H1 (cell line): Measurements from ENCODE around the gene PAAF1. TPM values are rescaled to one million over a fixed set of nuclear protein-coding genes. Genes with fewer than 3 reads are reported as not detected.

Experiments used
- CTCF ChIA-PET: fragments of 300-600 bp; sonication (Branson Sonifier 250); formaldehyde crosslinking; loops from one replicate; lab custom pipeline; 2021; ENCODE audit not compliant: partially characterized antibody; lab: Charles Lee
- POLR2A ChIA-PET: fragments of 300-600 bp; sonication (Branson Sonifier 250); formaldehyde crosslinking; loops from one replicate; lab custom pipeline; 2021; ENCODE audit warnings: inconsistent platforms; ENCODE audit not compliant: partially characterized antibody; lab: Charles Lee
- DNase-seq, 2 experiments: peaks; one replicate each; pipeline versions ENCODE4 v3.0.0 to v3.0.0-alpha.2; 2010 to 2022; ENCODE audit warnings: low spot score in 2 of 2, low read depth in 1 of 2, mixed read lengths in 1 of 2
- FAIRE-seq: peaks from 2 replicates; lab custom pipeline; 2011; peaks lifted over from hg19 to GRCh38; lab: Jason Lieb, UNC
- H2AFZ ChIP-seq: 2 replicates; pipeline ENCODE4 v1.8.1; 2012; ENCODE audit warnings: low read length, inconsistent platforms
- H2AK5ac ChIP-seq: 2 replicates; pipeline ENCODE4 v1.6.1; 2013; ENCODE audit warnings: low read depth, low read length
- H2BK120ac ChIP-seq: replicated peaks from 2 replicates; pipeline ENCODE3; 2013; ENCODE audit warnings: low read depth, low read length, inconsistent platforms
- H2BK12ac ChIP-seq: 2 replicates; pipeline ENCODE4 v1.6.1; 2013; ENCODE audit warnings: low read depth, low read length
- H2BK15ac ChIP-seq: 2 replicates; pipeline ENCODE4 v1.6.1; 2013; ENCODE audit warnings: low read length
- H2BK20ac ChIP-seq: 2 replicates; pipeline ENCODE4 v1.6.1; 2013; ENCODE audit warnings: low read length
- H2BK5ac ChIP-seq: 2 replicates; pipeline ENCODE4 v1.6.1; 2013; ENCODE audit warnings: low read depth, low read length
- H3K14ac ChIP-seq: 2 replicates; pipeline ENCODE4 v1.6.1; 2013; ENCODE audit warnings: inconsistent platforms; ENCODE audit not compliant: insufficient read length
- H3K18ac ChIP-seq: 2 replicates; pipeline ENCODE4 v1.6.1; 2013; ENCODE audit warnings: low read length; ENCODE audit errors: extremely low read depth
- H3K23ac ChIP-seq: 2 replicates; pipeline ENCODE4 v1.6.1; 2013; ENCODE audit warnings: inconsistent platforms; ENCODE audit not compliant: insufficient read length
- H3K23me2 ChIP-seq: 2 replicates; pipeline ENCODE4 v1.6.1; 2013; ENCODE audit warnings: low read depth, low read length
- H3K27ac ChIP-seq: 2 replicates; pipeline ENCODE4 v1.6.1; 2011; ENCODE audit warnings: low read depth, low read length, inconsistent platforms
- H3K27me3 ChIP-seq, 4 experiments: replicated peaks in 1 of 4; 1 replicate in 1 of 4; 2 replicates in 3 of 4; pipeline versions ENCODE4 v1.6.1 to v1.8.1; 2011 to 2013; ENCODE audit warnings: low read length in 3 of 4, mild to moderate bottlenecking in 3 of 4, inconsistent platforms in 2 of 4, mixed read lengths in 2 of 4, moderate library complexity in 1 of 4; ENCODE audit not compliant: control insufficient read depth in 3 of 4, insufficient read depth in 3 of 4; ENCODE audit errors: extremely low read depth in 1 of 4
- H3K36me3 ChIP-seq, 4 experiments: 2 replicates each; pipeline versions ENCODE4 v1.6.1 to v1.8.1; 2011 to 2013; ENCODE audit warnings: mild to moderate bottlenecking in 4 of 4, low read length in 3 of 4, moderate library complexity in 2 of 4, control low read depth in 1 of 4, inconsistent platforms in 1 of 4; ENCODE audit not compliant: insufficient read depth in 4 of 4, control insufficient read depth in 2 of 4
- H3K4ac ChIP-seq: replicated peaks from 2 replicates; pipeline ENCODE3; 2013; ENCODE audit warnings: low read length, low read depth, mixed read lengths, inconsistent platforms; ENCODE audit not compliant: insufficient read length
- H3K4me1 ChIP-seq, 4 experiments: replicated peaks in 1 of 4; 1 replicate in 1 of 4; 2 replicates in 3 of 4; pipeline versions ENCODE4 v1.6.1 to v1.8.1; 2011 to 2013; ENCODE audit warnings: low read length in 3 of 4, inconsistent platforms in 2 of 4, mixed read lengths in 1 of 4; ENCODE audit not compliant: insufficient read depth in 4 of 4, control insufficient read depth in 3 of 4
- H3K4me2 ChIP-seq, 2 experiments: 2 replicates each; pipeline versions ENCODE4 v1.6.1 to v1.8.1; 2011 to 2013; ENCODE audit warnings: low read depth in 2 of 2, low read length in 2 of 2, control low read depth in 1 of 2, inconsistent platforms in 1 of 2, mild to moderate bottlenecking in 1 of 2; ENCODE audit not compliant: insufficient read depth in 1 of 2
- H3K4me3 ChIP-seq, 4 experiments: fragments of 200-600, 300-600 bp in 1 of 4; sonication (generic), shearing (Covaris generic), sonication (Bioruptor Twin) in 1 of 4; 2 replicates each; pipeline versions ENCODE4 v1.5.1 to v1.8.1; 2011 to 2016; ENCODE audit warnings: low read length in 4 of 4, low read depth in 3 of 4, control low read depth in 2 of 4, inconsistent platforms in 2 of 4, mild to moderate bottlenecking in 2 of 4, mixed read lengths in 1 of 4, moderate library complexity in 1 of 4; ENCODE audit not compliant: insufficient read depth in 2 of 4; ENCODE audit errors: extremely low read depth in 1 of 4
- H3K56ac ChIP-seq: replicated peaks from 2 replicates; pipeline ENCODE3; 2013; ENCODE audit warnings: low read depth, mild to moderate bottlenecking, mixed read lengths, low read length, inconsistent platforms; ENCODE audit not compliant: insufficient read length
- H3K79me1 ChIP-seq: 2 replicates; pipeline ENCODE4 v1.6.1; 2013; ENCODE audit warnings: low read depth, low read length, control low read depth
- H3K79me2 ChIP-seq, 2 experiments: 2 replicates each; pipeline versions ENCODE4 v1.6.1 to v1.8.1; 2012 to 2013; ENCODE audit warnings: low read length in 2 of 2, mild to moderate bottlenecking in 2 of 2, inconsistent platforms in 1 of 2; ENCODE audit not compliant: insufficient read depth in 2 of 2, control insufficient read depth in 1 of 2
- H3K9ac ChIP-seq, 4 experiments: replicated peaks in 1 of 4; 1 replicate in 1 of 4; 2 replicates in 3 of 4; pipeline versions ENCODE4 v1.6.1 to v1.8.1; 2011 to 2013; ENCODE audit warnings: low read depth in 3 of 4, low read length in 3 of 4, control low read depth in 2 of 4, mild to moderate bottlenecking in 2 of 4, moderate library complexity in 2 of 4, inconsistent platforms in 1 of 4; ENCODE audit errors: extremely low read depth in 1 of 4
- H3K9me3 ChIP-seq, 2 experiments: 2 replicates each; pipeline versions ENCODE4 v1.6.1 to v1.8.1; 2012 to 2013; ENCODE audit warnings: mild to moderate bottlenecking in 2 of 2, moderate library complexity in 2 of 2, control low read depth in 1 of 2, inconsistent platforms in 1 of 2, low read depth in 1 of 2, low read length in 1 of 2, mixed read lengths in 1 of 2; ENCODE audit not compliant: insufficient read depth in 2 of 2
- H4K20me1 ChIP-seq, 2 experiments: replicated peaks in 1 of 2; 2 replicates each; pipeline versions ENCODE3 to v1.8.1; 2011 to 2013; ENCODE audit warnings: inconsistent platforms in 2 of 2, low read length in 2 of 2, mild to moderate bottlenecking in 1 of 2; ENCODE audit not compliant: insufficient read depth in 2 of 2, control insufficient read depth in 1 of 2
- H4K5ac ChIP-seq: 2 replicates; pipeline ENCODE4 v1.6.1; 2013; ENCODE audit warnings: low read length, low read depth, mixed read lengths, inconsistent platforms; ENCODE audit not compliant: insufficient read length
- H4K8ac ChIP-seq: 2 replicates; pipeline ENCODE4 v1.8.0; 2013; ENCODE audit warnings: mild to moderate bottlenecking, moderate library complexity, low read length, inconsistent platforms; ENCODE audit not compliant: insufficient read depth; ENCODE audit errors: extremely low read depth
- H4K91ac ChIP-seq: replicated peaks from 2 replicates; pipeline ENCODE3; 2013; ENCODE audit warnings: low read length, mixed read lengths, inconsistent platforms; ENCODE audit not compliant: insufficient read length
- PHF8 ChIP-seq: fragments of 200-600 bp; sonication (generic); conservative IDR thresholded peaks from 2 replicates; pipeline ENCODE4 v1.7.1; 2012; ENCODE audit warnings: low read depth, mild to moderate bottlenecking, inconsistent platforms, low read length, moderate library complexity
- RFX5 ChIP-seq: IDR thresholded peaks from 2 replicates; pipeline ENCODE4 v1.6.1; 2011; ENCODE audit warnings: low read depth, low read length, improper control_type of control experiment, borderline replicate concordance
- SP4 ChIP-seq: IDR thresholded peaks from 2 replicates; pipeline ENCODE4 v1.6.1; 2012; ENCODE audit warnings: low read length, inconsistent platforms
- TEAD4 ChIP-seq: IDR thresholded peaks from 2 replicates; pipeline ENCODE4 v1.6.1; 2012; ENCODE audit warnings: low read depth, low read length, inconsistent platforms, mixed read lengths
- WGBS, 2 experiments: shearing (Covaris generic) in 1 of 2; methylation state at CpG; one replicate each; pipeline versions ENCODE4 v1.1.6 to v1.1.7; 2013 to 2015; ENCODE audit warnings: low lambda C conversion rate in 2 of 2, mixed read lengths in 2 of 2, inconsistent platforms in 1 of 2, low coverage in 1 of 2, missing lambda C conversion rate in 1 of 2; ENCODE audit not compliant: insufficient replicate concordance in 2 of 2, insufficient coverage in 1 of 2, insufficient read length in 1 of 2; ENCODE audit errors: extremely low coverage in 1 of 2, missing lambda C conversion rate in 1 of 2; 5-methylcytosine and 5-hydroxymethylcytosine counted together
- polyA plus RNA-seq, 7 experiments: library from polyadenylated mRNA; depleted of rRNA in 3 of 7; stranded (reverse) in 5 of 7; unstranded in 2 of 7; fragments of >200 nt in 5 of 7; fragments of 200-250 nt in 2 of 7; gene quantifications; 1 replicate in 5 of 7; 2 replicates in 1 of 7; 4 replicates in 1 of 7; pipeline versions ENCODE4 v1.2.1 to v1.2.3, GENCODE V29; 2011 to 2013; ENCODE audit warnings: missing spikeins in 2 of 7, mixed read lengths in 2 of 7
- total RNA-seq: library from RNA; stranded (reverse); fragmentation: NEBNext Ultra II Directional; extraction: Animal tissue kit (Norgen Biotek cat#: 25700); gene quantifications from 2 replicates; pipeline ENCODE4 v1.2.1, GENCODE V29; 2021

Gene PAAF1
- total and polyA plus RNA-seq, 2 of the 8 experiments (the other 6 are each of a cell fraction or from before 2014, with no cell fraction given), result 24.4 to 28.8 TPM

GRCh38 chr11:73883856-73884255 is 7.1 kb downstream of the PAAF1 start:
- POLR2A ChIA-PET, result interaction anchor here (0.8 kb wide), 1 partner anchor 20 kb away, joined by 3 read pairs; no protein-coding TSS in a partner anchor
- Histone ChIP-seq H2BK5ac (no peak overlapping the region), H2BK12ac (no peak overlapping the region), H3K27me3 (no peaks in the 10 kb centered on the region), H3K4me2 (no peak overlapping the region), H2BK20ac (no peak overlapping the region), H3K56ac (no peak overlapping the region), H4K8ac (no peak overlapping the region), H3K79me1 (no peaks in the 10 kb centered on the region), H4K5ac (no peak overlapping the region), H4K20me1 (no peaks in the 10 kb centered on the region), H3K14ac (no peak overlapping the region), H3K79me2 (no peaks in the 10 kb centered on the region), H3K27ac (no peak overlapping the region), H3K23ac (no peak overlapping the region), H3K4ac (no peak overlapping the region), H3K18ac (no peak overlapping the region), H2BK120ac (no peak overlapping the region), H3K9ac (no peak overlapping the region), H3K23me2 (no peaks in the 10 kb centered on the region), H2AK5ac (no peak overlapping the region), H3K36me3 (peaks cover 0 to 11% (median 0%) of the 10 kb centered on the region in 4 experiments; a peak in 1 of 8 replicates), H3K4me1 (peaks cover 0 to under 1% (median 0%) of the 10 kb centered on the region in 4 experiments; a peak in 1 of 7 replicates), H3K4me3 (no peak overlapping the region)
- FAIRE-seq (no peak), DNase-seq (no peak)
- WGBS, 2 experiments, result 92% methylated on average over 2 of the region's 2 CpGs; no CpG with 5 or more reads in 1 of the 2 experiments
- TF ChIP-seq TEAD4 (no peak), PHF8 (no peak), SP4 (no peak), RFX5 (no peak)
- TF ChIP-seq, all 59 proteins: peak for 0
- Histone ChIP-seq H3K9me3 (no peaks in the 10 kb centered on the region), H2BK15ac (no peak overlapping the region), H2AFZ (no peak overlapping the region), H4K91ac (no peak overlapping the region)
- CTCF ChIA-PET, result no interaction called here
